ENCODE results near the gene SCP2.
"Not testable (repeated sequence)": the region's sequence is repeated elsewhere in the genome, so short reads cannot be mapped to it uniquely, and the experiment has no call there.

DNA sequence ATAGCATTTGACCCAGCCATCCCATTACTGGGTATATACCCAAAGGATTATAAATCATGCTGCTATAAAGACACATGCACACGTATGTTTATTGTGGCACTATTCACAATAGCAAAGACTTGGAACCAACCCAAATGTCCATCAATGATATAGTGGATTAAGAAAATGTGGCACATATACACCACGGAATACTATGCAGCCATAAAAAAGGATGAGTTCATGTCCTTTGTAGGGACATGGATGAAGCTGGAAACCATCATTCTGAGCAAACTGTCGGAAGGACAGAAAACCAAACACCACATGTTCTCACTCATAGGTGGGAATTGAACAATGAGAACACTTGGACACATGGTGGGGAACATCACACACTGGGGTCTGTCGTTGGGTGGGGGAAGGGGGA is 83.2 kb downstream of the SCP2 start:
- TF ChIP-seq, protein P1, sequence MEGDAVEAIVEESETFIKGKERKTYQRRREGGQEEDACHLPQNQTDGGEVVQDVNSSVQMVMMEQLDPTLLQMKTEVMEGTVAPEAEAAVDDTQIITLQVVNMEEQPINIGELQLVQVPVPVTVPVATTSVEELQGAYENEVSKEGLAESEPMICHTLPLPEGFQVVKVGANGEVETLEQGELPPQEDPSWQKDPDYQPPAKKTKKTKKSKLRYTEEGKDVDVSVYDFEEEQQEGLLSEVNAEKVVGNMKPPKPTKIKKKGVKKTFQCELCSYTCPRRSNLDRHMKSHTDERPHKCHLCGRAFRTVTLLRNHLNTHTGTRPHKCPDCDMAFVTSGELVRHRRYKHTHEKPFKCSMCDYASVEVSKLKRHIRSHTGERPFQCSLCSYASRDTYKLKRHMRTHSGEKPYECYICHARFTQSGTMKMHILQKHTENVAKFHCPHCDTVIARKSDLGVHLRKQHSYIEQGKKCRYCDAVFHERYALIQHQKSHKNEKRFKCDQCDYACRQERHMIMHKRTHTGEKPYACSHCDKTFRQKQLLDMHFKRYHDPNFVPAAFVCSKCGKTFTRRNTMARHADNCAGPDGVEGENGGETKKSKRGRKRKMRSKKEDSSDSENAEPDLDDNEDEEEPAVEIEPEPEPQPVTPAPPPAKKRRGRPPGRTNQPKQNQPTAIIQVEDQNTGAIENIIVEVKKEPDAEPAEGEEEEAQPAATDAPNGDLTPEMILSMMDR (IDR thresholded peaks at IDR 0.05) = not testable (repeated sequence)
- not testable (repeated sequence) for TF ChIP-seq POLR2A (IDR thresholded peaks at IDR 0.05)
